Muscle of arm (tissue), 12 donors: ENCODE measurements around the gene PIP4K2C. TPM values are rescaled to one million over a fixed set of nuclear protein-coding genes. Genes with fewer than 3 reads are reported as not detected.
"Not testable (repeated sequence)": the region's sequence is repeated elsewhere in the genome, so short reads cannot be mapped to it uniquely, and the experiment has no call there.

ENCODE experiments used
- DNase-seq: peaks from one replicate; pipeline ENCODE4 v3.0.0-alpha.2; 2013
- polyA plus RNA-seq, 12 donors: library from polyadenylated mRNA; unstranded; fragments of 120-200 nt; gene quantifications; one replicate each; pipeline ENCODE4 v1.2.1, GENCODE V29; 2013; ENCODE audit not compliant: insufficient read length in 12 of 12

Gene PIP4K2C
- polyA plus RNA-seq, 12 donors, result 11.2 to 20.7 (median 12.2) TPM; not detected in 1

GRCh38 chr12:57584050-57584449 is 6.9 kb upstream of the PIP4K2C start:
- DNase-seq, result no peak

GRCh38 chr12:57584690-57585089 is 6.3 kb upstream of the PIP4K2C start:
- DNase-seq, result no peak

GRCh38 chr12:57585156-57585555 is 5.8 kb upstream of the PIP4K2C start:
- no peak for DNase-seq

GRCh38 chr12:57586128-57586527 is 4.9 kb upstream of the PIP4K2C start:
- no peak for DNase-seq

- DNase-seq, result no peak
Observed at GRCh38 chr12:57586832-57587429, 4.1 kb upstream of the PIP4K2C start.

GRCh38 chr12:57588951-57589610 is 1.9 kb upstream of the PIP4K2C start:
- not testable (repeated sequence) for DNase-seq

GRCh38 chr12:57590479-57590863 is 521 bp upstream of the PIP4K2C start:
- no peak for DNase-seq

GRCh38 chr12:57591782-57592325 is 862 bp downstream of the PIP4K2C start:
- no peak for DNase-seq

GRCh38 chr12:57592551-57593165 is 1.7 kb downstream of the PIP4K2C start:
- no peak for DNase-seq

GRCh38 chr12:57593187-57593586 is 2.2 kb downstream of the PIP4K2C start:
- DNase-seq, result no peak

GRCh38 chr12:57600395-57600794 is 9.4 kb downstream of the PIP4K2C start:
- DNase-seq, result no peak

GRCh38 chr12:57602544-57602943 is 11.6 kb downstream of the PIP4K2C start:
- no peak for DNase-seq

GRCh38 chr12:57603324-57603723 is 12.3 kb downstream of the PIP4K2C start:
- no peak for DNase-seq

- peak; percentile 81 for DNase-seq
Observed at GRCh38 chr12:57603815-57604453, 12.9 kb downstream of the PIP4K2C start.

GRCh38 chr12:57604454-57604991 is 13.5 kb downstream of the PIP4K2C start, which contains the start of gene DTX3:
DTX3 (plus strand) TSS chr12:57604824; CDS start chr12:57606518, 1,694 bp downstream.
- DNase-seq, result no peak

GRCh38 chr12:57604992-57605810 is 14.2 kb downstream of the PIP4K2C start:
- DNase-seq, result no peak

- no peak for DNase-seq
Observed at GRCh38 chr12:57605811-57606311, 14.9 kb downstream of the PIP4K2C start.

- no peak for DNase-seq
Observed at GRCh38 chr12:57606399-57606798, 15.4 kb downstream of the PIP4K2C start.

- no peak for DNase-seq
Observed at GRCh38 chr12:57606821-57607220, 15.8 kb downstream of the PIP4K2C start.

GRCh38 chr12:57607958-57608663 is 17.1 kb downstream of the PIP4K2C start:
- DNase-seq, result no peak
